ENCODE results near the gene PHLPP1.

The PHLPP1 gene

GRCh38 chr18:62812242-62812641 lies 96.9 kb downstream of the PHLPP1 start:
- DNase-seq = no peak

- DNase-seq = no peak
Measured at GRCh38 chr18:62812876-62813275, 97.5 kb downstream of the PHLPP1 start.

GRCh38 chr18:62814132-62814759 lies 98.9 kb downstream of the PHLPP1 start:
- no peak for DNase-seq

- no peak for DNase-seq
Measured at GRCh38 chr18:62825382-62825781, 110.0 kb downstream of the PHLPP1 start.

GRCh38 chr18:62827397-62827796 lies 112.1 kb downstream of the PHLPP1 start:
- DNase-seq = no peak

- DNase-seq = no peak
Measured at GRCh38 chr18:62828091-62828640, 112.8 kb downstream of the PHLPP1 start.

- DNase-seq = no peak
Measured at GRCh38 chr18:62828852-62829251, 113.5 kb downstream of the PHLPP1 start.

- DNase-seq = no peak
Measured at GRCh38 chr18:62829936-62830335, 114.6 kb downstream of the PHLPP1 start.

GRCh38 chr18:62832282-62832681 lies 116.9 kb downstream of the PHLPP1 start:
- DNase-seq = no peak

GRCh38 chr18:62833494-62833893 lies 118.2 kb downstream of the PHLPP1 start:
- DNase-seq = no peak

GRCh38 chr18:62834715-62835114 lies 119.4 kb downstream of the PHLPP1 start:
- no peak for DNase-seq

- no peak for DNase-seq
Measured at GRCh38 chr18:62837011-62837410, 121.7 kb downstream of the PHLPP1 start.

- no peak for DNase-seq
Measured at GRCh38 chr18:62838475-62839098, 123.2 kb downstream of the PHLPP1 start.

- DNase-seq = no peak
Measured at GRCh38 chr18:62839874-62840713, 124.8 kb downstream of the PHLPP1 start.

- no peak for DNase-seq
Measured at GRCh38 chr18:62841405-62841804, 126.1 kb downstream of the PHLPP1 start.

GRCh38 chr18:62842898-62843297 lies 127.6 kb downstream of the PHLPP1 start:
- DNase-seq = no peak

- DNase-seq = no peak
Measured at GRCh38 chr18:62844850-62845643, 129.7 kb downstream of the PHLPP1 start.

- no peak for DNase-seq
Measured at GRCh38 chr18:62846313-62846712, 131.0 kb downstream of the PHLPP1 start.

GRCh38 chr18:62847081-62847480 lies 131.7 kb downstream of the PHLPP1 start:
- DNase-seq = no peak

GRCh38 chr18:62848946-62849345 lies 133.6 kb downstream of the PHLPP1 start:
- no peak for DNase-seq

- DNase-seq = no peak
Measured at GRCh38 chr18:62850619-62851306, 135.4 kb downstream of the PHLPP1 start.

GRCh38 chr18:62852851-62853250 lies 137.5 kb downstream of the PHLPP1 start:
- DNase-seq = no peak

Data from 8988T (cell line).